Endothelial cell of umbilical vein (primary cell): Measurements from ENCODE around the gene BEX1. TPM values are rescaled to one million over a fixed set of nuclear protein-coding genes. Genes with fewer than 3 reads are reported as not detected.
"Not testable (repeated sequence)": the region's sequence is repeated elsewhere in the genome, so short reads cannot be mapped to it uniquely, and the experiment has no call there.

Source experiments
- Bru-seq: library from RNA; stranded (reverse); fragments of 400-500 nt; gene quantifications from one replicate; lab custom pipeline; 2021; lab: Mats Ljungman, UMichigan
- BruChase-seq, 2 experiments: library from RNA; stranded (reverse); fragments of 400-500 nt; gene quantifications; one replicate each; lab custom pipeline; 2021; lab: Mats Ljungman, UMichigan
- BruUV-seq: library from RNA; stranded (reverse); fragments of 400-500 nt; replicated peaks from 2 replicates; lab custom pipeline; 2021; lab: Mats Ljungman, UMichigan
- CTCF ChIA-PET: fragments of 300-600, 350-600 bp; sonication (Branson Sonifier 250); formaldehyde crosslinking; loops from one replicate; lab custom pipeline; 2021; ENCODE audit warnings: antibody characterized with exemption, inconsistent platforms; lab: Charles Lee
- POLR2A ChIA-PET: fragments of 300-600, 350-600 bp; sonication (Branson Sonifier 250); formaldehyde crosslinking; loops from one replicate; lab custom pipeline; 2021; ENCODE audit warnings: antibody characterized with exemption, inconsistent platforms; lab: Charles Lee
- DNase-seq: peaks from one replicate; pipeline ENCODE4 v3.0.0-alpha.2; 2011; ENCODE audit warnings: low read depth, low spot score
- FAIRE-seq: peaks from 2 replicates; lab custom pipeline; 2011; peaks lifted over from hg19 to GRCh38; lab: Jason Lieb, UNC
- H2AFZ ChIP-seq: 2 replicates; pipeline ENCODE4 v1.6.0; 2012; ENCODE audit warnings: low read depth, low read length, control low read depth, inconsistent platforms
- H3K27ac ChIP-seq: 2 replicates; pipeline ENCODE4 v1.5.1; 2011; ENCODE audit warnings: low read depth, mild to moderate bottlenecking, control low read depth, low read length, moderate library complexity; ENCODE audit not compliant: insufficient read depth
- H3K27me3 ChIP-seq, 2 experiments: 2 replicates each; pipeline versions ENCODE4 v1.6.0 to v1.6.1; 2011; ENCODE audit warnings: low read length in 2 of 2, mixed read lengths in 1 of 2; ENCODE audit not compliant: control insufficient read depth in 2 of 2, insufficient read depth in 2 of 2
- H3K36me3 ChIP-seq, 2 experiments: 2 replicates in 1 of 2; 3 replicates in 1 of 2; pipeline ENCODE4 v1.5.1; 2011; ENCODE audit warnings: low read length in 2 of 2, mild to moderate bottlenecking in 1 of 2, moderate library complexity in 1 of 2; ENCODE audit not compliant: control insufficient read depth in 2 of 2, insufficient read depth in 2 of 2; ENCODE audit errors: extremely low read depth in 1 of 2
- H3K4me1 ChIP-seq: 3 replicates; pipeline ENCODE4 v1.5.1; 2011; ENCODE audit warnings: mild to moderate bottlenecking, low read length; ENCODE audit not compliant: control insufficient read depth, insufficient read depth; ENCODE audit errors: extremely low read depth
- H3K4me2 ChIP-seq: 2 replicates; pipeline ENCODE4 v1.6.1; 2011; ENCODE audit warnings: low read length, control low read depth, mixed read lengths; ENCODE audit not compliant: insufficient read depth
- H3K4me3 ChIP-seq, 3 experiments: fragments of 200-600 bp in 1 of 3; sonication (generic), shearing (Covaris generic) in 1 of 3; replicated peaks in 1 of 3; 2 replicates each; pipeline ENCODE4 v1.5.1; 2011 to 2016; ENCODE audit warnings: control low read depth in 3 of 3, low read length in 3 of 3, mild to moderate bottlenecking in 2 of 3, inconsistent platforms in 1 of 3, low read depth in 1 of 3, moderate library complexity in 1 of 3; ENCODE audit not compliant: insufficient read depth in 1 of 3
- H3K79me2 ChIP-seq: 2 replicates; pipeline ENCODE4 v1.6.0; 2012; ENCODE audit warnings: low read length, inconsistent platforms; ENCODE audit not compliant: control insufficient read depth, insufficient read depth
- H3K9ac ChIP-seq: replicated peaks from 2 replicates; pipeline ENCODE3; 2011; ENCODE audit warnings: low read length, control low read depth; ENCODE audit not compliant: insufficient read depth; ENCODE audit errors: extremely low read depth
- H3K9me1 ChIP-seq: replicated peaks from 3 replicates; pipeline ENCODE4 v1.6.0; 2011; ENCODE audit warnings: mild to moderate bottlenecking, low read length; ENCODE audit not compliant: control insufficient read depth, insufficient read depth; ENCODE audit errors: extremely low read depth
- H3K9me3 ChIP-seq: replicated peaks from 2 replicates; pipeline ENCODE4 v1.5.1; 2012; ENCODE audit warnings: low read length, inconsistent platforms; ENCODE audit not compliant: control insufficient read depth, insufficient read depth
- H4K20me1 ChIP-seq: replicated peaks from 2 replicates; pipeline ENCODE3; 2011; ENCODE audit warnings: mild to moderate bottlenecking, low read length; ENCODE audit not compliant: control insufficient read depth, insufficient read depth; ENCODE audit errors: extremely low read depth
- EZH2 ChIP-seq: IDR thresholded peaks from 2 replicates; pipeline ENCODE4 v1.6.1; 2012; ENCODE audit warnings: borderline replicate concordance, low read depth, mild to moderate bottlenecking, moderate library complexity, low read length, inconsistent platforms; ENCODE audit not compliant: severe bottlenecking
- FOS ChIP-seq: IDR thresholded peaks from 2 replicates; pipeline ENCODE4 v1.6.1; 2011; ENCODE audit warnings: mild to moderate bottlenecking, low read length, moderate library complexity, borderline replicate concordance; ENCODE audit not compliant: insufficient read depth
- GATA2 ChIP-seq: IDR thresholded peaks from 2 replicates; pipeline ENCODE4 v1.7.0; 2011; ENCODE audit warnings: low read depth, mild to moderate bottlenecking, moderate library complexity, mixed read lengths, low read length; ENCODE audit not compliant: insufficient read length, insufficient read depth
- JUN ChIP-seq: IDR thresholded peaks from 2 replicates; pipeline ENCODE4 v1.6.1; 2011; ENCODE audit warnings: borderline replicate concordance, low read depth; ENCODE audit not compliant: insufficient read length, insufficient read depth
- MYC ChIP-seq: IDR thresholded peaks from one replicate; pipeline ENCODE4 v1.6.1; 2011; ENCODE audit warnings: mild to moderate bottlenecking, low read depth, low read length
- POLR2A ChIP-seq: IDR thresholded peaks from 2 replicates; pipeline ENCODE4 v1.6.1; 2012; ENCODE audit warnings: low read depth, mild to moderate bottlenecking, control low read depth, low read length
- POLR2AphosphoS5 ChIP-seq: IDR thresholded peaks from 2 replicates; pipeline ENCODE4 v1.6.1; 2012; ENCODE audit warnings: low read depth, mild to moderate bottlenecking, control low read depth, low read length, moderate library complexity; ENCODE audit not compliant: insufficient read depth
- dilution Hi-C: fragments of 300-500 bp; cut with MboI; formaldehyde crosslinking; loops from one replicate; pipeline ENCODE4 v1.15.0; 2019; ENCODE audit warnings: low sequenced_read_pairs; ENCODE audit not compliant: extremely low pct_ligation_motif_present
- intact Hi-C: fragments of 100-400 bp; cut with micrococcal nuclease; formaldehyde crosslinking; loops from one replicate; pipeline ENCODE4 v1.10.0; 2022
- long read RNA-seq: library from polyadenylated mRNA; stranded (forward); transcript quantifications from one replicate; pipeline ENCODE4 v2.0.0, GENCODE V29; 2021
- polyA minus RNA-seq, 3 experiments: library from RNA; depleted of rRNA, polyadenylated mRNA; stranded (reverse); fragments of >200 nt; gene quantifications; 1 replicate in 1 of 3; 2 replicates in 2 of 3; pipeline ENCODE4 v1.2.3, GENCODE V29; 2011
- polyA plus RNA-seq, 4 experiments: library from polyadenylated mRNA; depleted of rRNA in 3 of 4; stranded (reverse) in 3 of 4; unstranded in 1 of 4; fragments of >200 nt; gene quantifications; 2 replicates each; pipeline versions ENCODE4 v1.2.1 to v1.2.3, GENCODE V29; 2011 to 2012; ENCODE audit warnings: missing spikeins in 1 of 4
- total RNA-seq: library from RNA; stranded (reverse); gene quantifications from 2 replicates; pipeline ENCODE4 v1.2.3, GENCODE V29; 2021
- TF ChIP-seq, protein P1 (sequence below): IDR thresholded peaks from 2 replicates; pipeline ENCODE4 v1.6.1; 2011; ENCODE audit not compliant: insufficient read depth, insufficient read length
- TF ChIP-seq, protein P2 (sequence below), 2 donors: IDR thresholded peaks; 1 replicate in 1 of 2; 2 replicates in 1 of 2; pipeline ENCODE4 v1.5.1; 2011; ENCODE audit warnings: low read length in 2 of 2, mild to moderate bottlenecking in 2 of 2, moderate library complexity in 2 of 2, control low read depth in 1 of 2, inconsistent platforms in 1 of 2, low read depth in 1 of 2; ENCODE audit not compliant: insufficient read depth in 1 of 2; ENCODE audit errors: extremely low read depth in 1 of 2

Gene BEX1
- total RNA-seq (0.46 TPM in 1 of 2 replicates, not detected in the other), polyA plus RNA-seq (0.14 and 0.19 TPM in 2 replicates), polyA minus RNA-seq (not detected in 2 replicates), Bru-seq, nascent RNA (percentile 29 among the genes with signal in this experiment), BruChase-seq, experiment 1, labeled RNA remaining after a 6-hour chase (percentile 30 among the genes with signal in this experiment), BruChase-seq, experiment 2, labeled RNA remaining after a 2-hour chase (not detected)
- 0.24 and 0.30 TPM in 2 replicates for polyA plus RNA-seq (2011; cell fraction: cytosol; rRNA removed)
- 0.18 and 0.20 TPM in 2 replicates for polyA plus RNA-seq (2011; cell fraction: nucleus; rRNA removed)
- polyA plus RNA-seq (2012), result 0.58 and 0.94 TPM in 2 replicates
- polyA minus RNA-seq (2011; cell fraction: cytosol; rRNA and poly(A)+ RNA removed), result not detected
- polyA minus RNA-seq (2011; cell fraction: nucleus; rRNA and poly(A)+ RNA removed), result not detected in 2 replicates
- long read RNA-seq, result 0 reads

DNA sequence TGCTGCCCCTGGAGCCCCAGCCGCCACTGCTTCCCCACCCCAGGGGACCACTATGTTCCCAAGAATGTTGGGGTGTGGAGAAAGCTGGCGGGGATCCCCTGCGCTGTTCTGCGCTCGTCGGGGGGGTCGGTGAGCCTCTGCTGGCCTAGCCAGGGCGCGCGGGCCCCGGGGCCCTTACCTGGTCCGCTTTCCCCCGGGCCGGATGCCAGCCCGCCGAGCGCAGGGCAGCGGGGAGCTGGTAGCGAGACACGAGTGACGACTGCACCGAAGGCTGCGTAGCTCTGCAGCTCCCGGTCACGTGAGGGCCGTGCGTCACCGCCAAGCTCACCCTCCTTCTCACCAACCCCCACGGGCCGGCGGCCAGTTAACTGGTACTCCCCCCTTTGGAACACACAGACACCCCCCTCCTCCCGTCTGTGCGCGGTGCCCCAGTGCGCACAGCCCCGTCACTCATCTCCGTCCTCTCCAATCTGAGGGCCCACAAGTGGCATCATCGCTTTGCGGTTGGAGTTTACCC, at the start of gene BEX1:
BEX1 (minus strand) TSS at position 254 of the 517 bp plus-strand sequence. CDS start 897 bp downstream, outside the sequence.
- no peak within 1 kb of the TSS for H3K9ac ChIP-seq
- no peaks in the 10 kb centered on the region for H3K9me1 ChIP-seq
- DNase-seq (no peak), FAIRE-seq (no peak)
- intact Hi-C loops (loop anchor here (5.0 kb wide), 1 partner anchor 93 kb away; no protein-coding TSS in a partner anchor), dilution Hi-C loops (no loop called here)
- no peaks in the 10 kb centered on the region for H3K9me3 ChIP-seq
- no peaks in the 10 kb centered on the region for H4K20me1 ChIP-seq
- H3K4me1 ChIP-seq, result no peaks in the 10 kb centered on the region
- no peaks in the 10 kb centered on the region for H3K36me3 ChIP-seq
- TF ChIP-seq EZH2 (no peak), POLR2AphosphoS5 (no peak), POLR2A (no peak), MYC (no peak), FOS (no peak), GATA2 (no peak), JUN (no peak)
- TF ChIP-seq, protein P1, sequence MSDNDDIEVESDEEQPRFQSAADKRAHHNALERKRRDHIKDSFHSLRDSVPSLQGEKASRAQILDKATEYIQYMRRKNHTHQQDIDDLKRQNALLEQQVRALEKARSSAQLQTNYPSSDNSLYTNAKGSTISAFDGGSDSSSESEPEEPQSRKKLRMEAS, result no peak
- TF ChIP-seq, protein P2, sequence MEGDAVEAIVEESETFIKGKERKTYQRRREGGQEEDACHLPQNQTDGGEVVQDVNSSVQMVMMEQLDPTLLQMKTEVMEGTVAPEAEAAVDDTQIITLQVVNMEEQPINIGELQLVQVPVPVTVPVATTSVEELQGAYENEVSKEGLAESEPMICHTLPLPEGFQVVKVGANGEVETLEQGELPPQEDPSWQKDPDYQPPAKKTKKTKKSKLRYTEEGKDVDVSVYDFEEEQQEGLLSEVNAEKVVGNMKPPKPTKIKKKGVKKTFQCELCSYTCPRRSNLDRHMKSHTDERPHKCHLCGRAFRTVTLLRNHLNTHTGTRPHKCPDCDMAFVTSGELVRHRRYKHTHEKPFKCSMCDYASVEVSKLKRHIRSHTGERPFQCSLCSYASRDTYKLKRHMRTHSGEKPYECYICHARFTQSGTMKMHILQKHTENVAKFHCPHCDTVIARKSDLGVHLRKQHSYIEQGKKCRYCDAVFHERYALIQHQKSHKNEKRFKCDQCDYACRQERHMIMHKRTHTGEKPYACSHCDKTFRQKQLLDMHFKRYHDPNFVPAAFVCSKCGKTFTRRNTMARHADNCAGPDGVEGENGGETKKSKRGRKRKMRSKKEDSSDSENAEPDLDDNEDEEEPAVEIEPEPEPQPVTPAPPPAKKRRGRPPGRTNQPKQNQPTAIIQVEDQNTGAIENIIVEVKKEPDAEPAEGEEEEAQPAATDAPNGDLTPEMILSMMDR (IDR thresholded peaks at IDR 0.05; ENCODE audit: extremely low read depth in 1 of 2, insufficient read depth in 1 of 2, low read depth in 1 of 2, low read length in 2 of 2), result no peak
- no peak within 1 kb of the TSS for H2AFZ ChIP-seq
- no peaks in the 10 kb centered on the region for H3K27me3 ChIP-seq
- BruUV-seq, result no TSS peak
- H3K4me2 ChIP-seq, result no peak within 1 kb of the TSS
- no peaks in the 10 kb centered on the region for H3K79me2 ChIP-seq
- ChIA-PET CTCF (no interaction called here), POLR2A (no interaction called here)
- peak within 1 kb of the TSS in 1 of 3 experiments; percentile 12 for H3K4me3 ChIP-seq
- H3K27ac ChIP-seq, result no peak within 1 kb of the TSS

DNA sequence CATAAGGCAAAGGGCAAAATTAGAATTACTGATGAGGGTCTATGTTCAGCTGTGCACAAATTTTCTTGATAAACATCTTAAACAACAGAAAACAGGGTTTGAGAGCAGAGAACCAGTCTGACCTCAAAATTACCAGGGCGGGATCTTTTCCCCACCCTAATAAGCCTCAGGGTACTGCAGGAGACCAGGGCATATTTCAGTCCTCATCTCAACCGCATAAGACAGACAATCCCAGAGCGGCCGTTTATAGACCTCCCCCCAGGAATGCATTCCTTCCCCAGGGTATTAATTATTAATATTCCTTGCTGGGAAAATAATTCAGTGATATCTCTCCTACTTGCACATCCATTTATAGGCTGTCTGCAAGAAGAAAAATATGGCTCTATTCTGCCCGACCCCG, 45.5 kb upstream of the BEX1 start:
- intact Hi-C loops, CTCF ChIA-PET, H3K9me3 ChIP-seq, dilution Hi-C loops, DNase-seq, H3K9ac ChIP-seq, H3K27me3 ChIP-seq, FAIRE-seq, H3K4me2 ChIP-seq, POLR2A ChIA-PET, H3K4me1 ChIP-seq, H3K4me3 ChIP-seq, H2AFZ ChIP-seq, H3K9me1 ChIP-seq, H3K27ac ChIP-seq, BruUV-seq, H3K79me2 ChIP-seq, H4K20me1 ChIP-seq, H3K36me3 ChIP-seq: not testable (repeated sequence)
